ENCODE results near the gene LHX4.

Gene LHX4

GRCh38 chr1:180272395-180272794 lies 42.3 kb downstream of the LHX4 start:
- Histone ChIP-seq H3F3A (ENCODE audit: insufficient read depth, low read length) (no peaks in the 10 kb centered on the region), H4K20me1 (ENCODE audit: insufficient read depth, low read length) (no peaks in the 10 kb centered on the region), H3K4me3 (ENCODE audit: low read depth, low read length, poor library complexity, severe bottlenecking) (no peak overlapping the region), H3K36me3 (ENCODE audit: insufficient read depth, low read length) (peaks cover 3% of the 10 kb centered on the region), H3K9ac (ENCODE audit: low read length) (no peak overlapping the region), H3K27ac (ENCODE audit: low read depth, low read length, poor library complexity, severe bottlenecking) (no peak overlapping the region), H3K9me3 (ENCODE audit: low read length) (no peaks in the 10 kb centered on the region), H2AFZ (ENCODE audit: low read length) (no peak overlapping the region), H3K79me2 (ENCODE audit: insufficient read depth, low read length) (no peaks in the 10 kb centered on the region), H3K4me1 (ENCODE audit: insufficient read depth, low read length, severe bottlenecking) (no peaks in the 10 kb centered on the region), H3K9me2 (ENCODE audit: low read depth, low read length) (no peaks in the 10 kb centered on the region), H3K27me3 (ENCODE audit: insufficient read depth, low read length) (no peaks in the 10 kb centered on the region), H3K4me2 (ENCODE audit: low read length) (no peak overlapping the region)
- TF ChIP-seq, protein P1, sequence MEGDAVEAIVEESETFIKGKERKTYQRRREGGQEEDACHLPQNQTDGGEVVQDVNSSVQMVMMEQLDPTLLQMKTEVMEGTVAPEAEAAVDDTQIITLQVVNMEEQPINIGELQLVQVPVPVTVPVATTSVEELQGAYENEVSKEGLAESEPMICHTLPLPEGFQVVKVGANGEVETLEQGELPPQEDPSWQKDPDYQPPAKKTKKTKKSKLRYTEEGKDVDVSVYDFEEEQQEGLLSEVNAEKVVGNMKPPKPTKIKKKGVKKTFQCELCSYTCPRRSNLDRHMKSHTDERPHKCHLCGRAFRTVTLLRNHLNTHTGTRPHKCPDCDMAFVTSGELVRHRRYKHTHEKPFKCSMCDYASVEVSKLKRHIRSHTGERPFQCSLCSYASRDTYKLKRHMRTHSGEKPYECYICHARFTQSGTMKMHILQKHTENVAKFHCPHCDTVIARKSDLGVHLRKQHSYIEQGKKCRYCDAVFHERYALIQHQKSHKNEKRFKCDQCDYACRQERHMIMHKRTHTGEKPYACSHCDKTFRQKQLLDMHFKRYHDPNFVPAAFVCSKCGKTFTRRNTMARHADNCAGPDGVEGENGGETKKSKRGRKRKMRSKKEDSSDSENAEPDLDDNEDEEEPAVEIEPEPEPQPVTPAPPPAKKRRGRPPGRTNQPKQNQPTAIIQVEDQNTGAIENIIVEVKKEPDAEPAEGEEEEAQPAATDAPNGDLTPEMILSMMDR (IDR thresholded peaks at IDR 0.05; ENCODE audit: low read length) = no peak
- no peak for TF ChIP-seq EZH2 (IDR thresholded peaks at IDR 0.05; ENCODE audit: borderline replicate concordance, low read length)

GRCh38 chr1:180273066-180273465 lies 43.0 kb downstream of the LHX4 start:
- Histone ChIP-seq H3K9ac (ENCODE audit: low read length) (no peak overlapping the region), H3K4me1 (ENCODE audit: insufficient read depth, low read length, severe bottlenecking) (no peaks in the 10 kb centered on the region), H3K27ac (ENCODE audit: low read depth, low read length, poor library complexity, severe bottlenecking) (no peak overlapping the region), H3K9me3 (ENCODE audit: low read length) (no peaks in the 10 kb centered on the region), H3K4me2 (ENCODE audit: low read length) (no peak overlapping the region), H4K20me1 (ENCODE audit: insufficient read depth, low read length) (no peaks in the 10 kb centered on the region), H3F3A (ENCODE audit: insufficient read depth, low read length) (no peaks in the 10 kb centered on the region), H2AFZ (ENCODE audit: low read length) (no peak overlapping the region), H3K36me3 (ENCODE audit: insufficient read depth, low read length) (peaks cover 3% of the 10 kb centered on the region), H3K9me2 (ENCODE audit: low read depth, low read length) (no peaks in the 10 kb centered on the region), H3K4me3 (ENCODE audit: low read depth, low read length, poor library complexity, severe bottlenecking) (no peak overlapping the region), H3K27me3 (ENCODE audit: insufficient read depth, low read length) (no peaks in the 10 kb centered on the region), H3K79me2 (ENCODE audit: insufficient read depth, low read length) (no peaks in the 10 kb centered on the region)
- TF ChIP-seq EZH2 (IDR thresholded peaks at IDR 0.05; ENCODE audit: borderline replicate concordance, low read length) = no peak

GRCh38 chr1:180274221-180274620 lies 44.2 kb downstream of the LHX4 start:
- Histone ChIP-seq H3K9me2 (ENCODE audit: low read depth, low read length) (no peaks in the 10 kb centered on the region), H3K4me2 (ENCODE audit: low read length) (no peak overlapping the region), H3K36me3 (ENCODE audit: insufficient read depth, low read length) (peaks cover 3% of the 10 kb centered on the region), H3K9ac (ENCODE audit: low read length) (no peak overlapping the region), H3K27me3 (ENCODE audit: insufficient read depth, low read length) (no peaks in the 10 kb centered on the region), H4K20me1 (ENCODE audit: insufficient read depth, low read length) (no peaks in the 10 kb centered on the region), H3K9me3 (ENCODE audit: low read length) (no peaks in the 10 kb centered on the region), H3K79me2 (ENCODE audit: insufficient read depth, low read length) (no peaks in the 10 kb centered on the region), H2AFZ (ENCODE audit: low read length) (no peak overlapping the region), H3K4me1 (ENCODE audit: insufficient read depth, low read length, severe bottlenecking) (no peaks in the 10 kb centered on the region), H3F3A (ENCODE audit: insufficient read depth, low read length) (no peaks in the 10 kb centered on the region), H3K27ac (ENCODE audit: low read depth, low read length, poor library complexity, severe bottlenecking) (no peak overlapping the region), H3K4me3 (ENCODE audit: low read depth, low read length, poor library complexity, severe bottlenecking) (no peak overlapping the region)
- TF ChIP-seq, protein P1 (IDR thresholded peaks at IDR 0.05; ENCODE audit: low read length) = no peak
- no peak for TF ChIP-seq EZH2 (IDR thresholded peaks at IDR 0.05; ENCODE audit: borderline replicate concordance, low read length)

DNA sequence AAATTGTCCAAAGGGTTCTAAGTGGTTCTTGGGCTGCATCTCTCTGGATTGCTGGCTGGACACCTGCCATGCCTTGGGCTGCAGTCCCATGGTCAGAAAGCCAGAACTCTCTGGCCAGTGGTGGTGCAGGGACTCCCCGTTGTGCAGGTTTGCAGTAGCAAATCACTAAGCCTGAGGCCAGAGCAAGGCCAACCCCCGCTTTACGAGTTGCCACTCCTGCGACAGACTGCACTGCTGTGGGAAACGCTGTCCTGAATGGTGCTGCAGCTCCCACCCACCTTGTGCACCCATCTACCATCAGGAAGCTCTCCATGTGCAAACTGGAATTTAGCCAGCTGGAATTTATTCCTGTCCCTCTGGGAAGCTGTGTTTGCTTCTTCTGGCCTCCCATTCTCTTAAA lies 45.7 kb downstream of the LHX4 start:
- H3K4me1 ChIP-seq (ENCODE audit: insufficient read depth, low read length, severe bottlenecking) = no peaks in the 10 kb centered on the region
- H3K9me2 ChIP-seq (ENCODE audit: low read depth, low read length) = no peaks in the 10 kb centered on the region
- TF ChIP-seq, protein P1 (IDR thresholded peaks at IDR 0.05; ENCODE audit: low read length) = no peak
- no peak for TF ChIP-seq EZH2 (IDR thresholded peaks at IDR 0.05; ENCODE audit: borderline replicate concordance, low read length)
- H3F3A ChIP-seq (ENCODE audit: insufficient read depth, low read length) = no peaks in the 10 kb centered on the region
- H3K27me3 ChIP-seq (ENCODE audit: insufficient read depth, low read length) = no peaks in the 10 kb centered on the region
- no peak overlapping the region for H3K4me2 ChIP-seq (ENCODE audit: low read length)
- H3K36me3 ChIP-seq (ENCODE audit: insufficient read depth, low read length) = peaks cover 10% of the 10 kb centered on the region
- no peaks in the 10 kb centered on the region for H3K9me3 ChIP-seq (ENCODE audit: low read length)
- H2AFZ ChIP-seq (ENCODE audit: low read length) = no peak overlapping the region
- H3K79me2 ChIP-seq (ENCODE audit: insufficient read depth, low read length) = no peaks in the 10 kb centered on the region
- H4K20me1 ChIP-seq (ENCODE audit: insufficient read depth, low read length) = no peaks in the 10 kb centered on the region
- H3K4me3 ChIP-seq (ENCODE audit: low read depth, low read length, poor library complexity, severe bottlenecking) = no peak overlapping the region
- H3K27ac ChIP-seq (ENCODE audit: low read depth, low read length, poor library complexity, severe bottlenecking) = no peak overlapping the region
- no peak overlapping the region for H3K9ac ChIP-seq (ENCODE audit: low read length)
